Esophagus muscularis mucosa (tissue), 4 donors: Measurements from ENCODE around the gene EP400.

Experiments used
- CTCF ChIP-seq, 3 experiments: fragments of 200-600 bp in 2 of 3; fragments of 450-650 bp in 1 of 3; sonication (generic) in 2 of 3; IDR thresholded peaks; one replicate each; pipeline ENCODE4 v1.5.1; 2017 to 2019; ENCODE audit warnings: antibody characterized with exemption in 3 of 3, mild to moderate bottlenecking in 2 of 3, moderate library complexity in 1 of 3
- EP300 ChIP-seq: sonication (generic); formaldehyde crosslinking; IDR thresholded peaks from one replicate; pipeline ENCODE4 v1.6.1; 2017; ENCODE audit warnings: antibody characterized with exemption
- POLR2A ChIP-seq: fragments of 450-650 bp; IDR thresholded peaks from one replicate; pipeline ENCODE4 v1.6.1; 2017; ENCODE audit warnings: antibody characterized with exemption, moderate library complexity, mild to moderate bottlenecking, low read depth
- POLR2AphosphoS5 ChIP-seq, 2 donors: sonication (generic); formaldehyde crosslinking; IDR thresholded peaks; one replicate each; pipeline ENCODE4 v1.6.1; 2017; ENCODE audit warnings: antibody characterized with exemption in 2 of 2

GRCh38 chr12:132099739-132100138 lies 150.0 kb downstream of the EP400 start:
- TF ChIP-seq CTCF (IDR thresholded peaks at IDR 0.05), result no peak
- no peak for TF ChIP-seq EP300
- no peak for TF ChIP-seq POLR2A
- no peak for TF ChIP-seq POLR2AphosphoS5 (IDR thresholded peaks at IDR 0.05)
